HL-60 (cell line): Measurements from ENCODE around the gene NDC1.
A peak's percentile ranks its signal among the peaks of the same experiment; 100 is the strongest.

Experiments used
- DNase-seq, 2 experiments: peaks; one replicate each; pipeline ENCODE4 v3.0.0-alpha.2; 2010 to 2020; ENCODE audit warnings: low read depth in 1 of 2, low spot score in 1 of 2
- H3K27ac ChIP-seq: fragments of 250-450 bp; sonication (Bioruptor Pico); replicated peaks from 2 replicates; pipeline ENCODE4 v1.5.1; 2020; ENCODE audit warnings: mild to moderate bottlenecking, moderate library complexity
- H3K27me3 ChIP-seq: fragments of 250-450 bp; sonication (Bioruptor Pico); 2 replicates; pipeline ENCODE4 v1.5.1; 2021; ENCODE audit warnings: mild to moderate bottlenecking, moderate library complexity; ENCODE audit not compliant: insufficient read depth, poor library complexity, severe bottlenecking
- H3K4me3 ChIP-seq: replicated peaks from 2 replicates; pipeline ENCODE4 v1.5.1; 2011; ENCODE audit warnings: mild to moderate bottlenecking, control low read depth, low read length; ENCODE audit not compliant: insufficient read depth
- CTCF ChIP-seq: IDR thresholded peaks from one replicate; pipeline ENCODE4 v1.5.1; 2011; ENCODE audit warnings: low read length, control low read depth, inconsistent platforms; ENCODE audit not compliant: insufficient read depth
- GABPA ChIP-seq: IDR thresholded peaks from 2 replicates; pipeline ENCODE4 v1.6.1; 2012; ENCODE audit warnings: low read depth
- POLR2AphosphoS5 ChIP-seq: IDR thresholded peaks from 2 replicates; pipeline ENCODE4 v1.6.1; 2012; ENCODE audit warnings: low read depth
- REST ChIP-seq: IDR thresholded peaks from 2 replicates; pipeline ENCODE4 v1.6.1; 2012; ENCODE audit warnings: low read depth; ENCODE audit not compliant: insufficient replicate concordance
- SPI1 ChIP-seq: IDR thresholded peaks from 2 replicates; pipeline ENCODE4 v1.6.1; 2012; ENCODE audit warnings: low read depth, mild to moderate bottlenecking, borderline replicate concordance

NDC1 gene

GRCh38 chr1:53739109-53739681, 98.9 kb downstream of the NDC1 start, which contains the start of gene GLIS1:
Gene GLIS1, minus strand, starts transcription at chr1:53739164. Its CDS starts 1,100 bp downstream, at chr1:53738064.
- Histone ChIP-seq H3K4me3 (peak within 1 kb of the TSS; percentile 51), H3K27me3 (peaks cover 45% of the 10 kb centered on the region), H3K27ac (no peak within 1 kb of the TSS)
- DNase-seq = peak; percentile 39 to 50
- TF ChIP-seq POLR2AphosphoS5 (no peak), GABPA (no peak), REST (no peak), CTCF (no peak), SPI1 (no peak)

- Histone ChIP-seq H3K27me3 (peaks cover 46% of the 10 kb centered on the region), H3K4me3 (peak overlapping the region; percentile 51), H3K27ac (no peak overlapping the region)
- TF ChIP-seq REST (no peak), GABPA (no peak), CTCF (no peak), SPI1 (no peak), POLR2AphosphoS5 (no peak)
- DNase-seq = no peak
Measured at GRCh38 chr1:53738205-53739108, 99.6 kb downstream of the NDC1 start.

- no peak for TF ChIP-seq POLR2AphosphoS5
- TF ChIP-seq SPI1 = no peak
- TF ChIP-seq REST = no peak
- TF ChIP-seq CTCF = no peak
- TF ChIP-seq GABPA = no peak
- H3K4me3 ChIP-seq = no peak overlapping the region
- H3K27me3 ChIP-seq = peaks cover 50% of the 10 kb centered on the region
- DNase-seq = no peak
- H3K27ac ChIP-seq = no peak overlapping the region
Measured at GRCh38 chr1:53737648-53738204, 100.4 kb downstream of the NDC1 start.
